ENCODE measurements around the gene TNKS1BP1. TPM values are rescaled to one million over a fixed set of nuclear protein-coding genes. Genes with fewer than 3 reads are reported as not detected.

Gene TNKS1BP1
- total and polyA plus RNA-seq, 9 of the 15 experiments (the other 6 are each of a cell fraction or from before 2014, with no cell fraction given) = 1.1 to 47.2 (median 10.9) TPM

- no TSS peak for BruUV-seq (replicated peaks)
- intact Hi-C loops (cut with micrococcal nuclease) (loop anchor here (1.0 to 5.0 kb wide), 2 partner anchors 29 to 49 kb away; no protein-coding TSS in a partner anchor), in situ Hi-C loops (cut with MboI) (no loop called here)
- TF ChIP-seq PPARD (CRISPR knock-in tag; IDR thresholded peaks at IDR 0.05) (no peak), CHD2 (IDR thresholded peaks at IDR 0.05; ENCODE audit: low read depth, low read length) (peak; percentile 89), HCFC1 (IDR thresholded peaks at IDR 0.05; ENCODE audit: low read depth, low read length) (no peak), L3MBTL2 (IDR thresholded peaks at IDR 0.05) (peak; percentile 12; the same call in 1 of the 2 replicates), POLR2AphosphoS5 (IDR thresholded peaks at IDR 0.05; ENCODE audit: control insufficient read depth, insufficient read depth, low read depth, low read length) (no peak), ZNF57 (CRISPR knock-in tag; IDR thresholded peaks at IDR 0.05) (no peak), SUPT5H (IDR thresholded peaks at IDR 0.05) (no peak), SOX6 (IDR thresholded peaks at IDR 0.05) (no peak)
- TF ChIP-seq, protein P1, sequence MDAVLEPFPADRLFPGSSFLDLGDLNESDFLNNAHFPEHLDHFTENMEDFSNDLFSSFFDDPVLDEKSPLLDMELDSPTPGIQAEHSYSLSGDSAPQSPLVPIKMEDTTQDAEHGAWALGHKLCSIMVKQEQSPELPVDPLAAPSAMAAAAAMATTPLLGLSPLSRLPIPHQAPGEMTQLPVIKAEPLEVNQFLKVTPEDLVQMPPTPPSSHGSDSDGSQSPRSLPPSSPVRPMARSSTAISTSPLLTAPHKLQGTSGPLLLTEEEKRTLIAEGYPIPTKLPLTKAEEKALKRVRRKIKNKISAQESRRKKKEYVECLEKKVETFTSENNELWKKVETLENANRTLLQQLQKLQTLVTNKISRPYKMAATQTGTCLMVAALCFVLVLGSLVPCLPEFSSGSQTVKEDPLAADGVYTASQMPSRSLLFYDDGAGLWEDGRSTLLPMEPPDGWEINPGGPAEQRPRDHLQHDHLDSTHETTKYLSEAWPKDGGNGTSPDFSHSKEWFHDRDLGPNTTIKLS (IDR thresholded peaks at IDR 0.05; ENCODE audit: borderline replicate concordance, low read depth) = peak; percentile 31; the same call in 1 of the 2 replicates
- peak overlapping the region; percentile 48 for H2AFZ ChIP-seq (ENCODE audit: low read depth, low read length)
- H3K4me1 ChIP-seq (replicated peaks in 1 of 2; ENCODE audit: control insufficient read depth in 2 of 2, insufficient read depth in 2 of 2, low read length in 2 of 2) = peaks cover 0 to 14% of the 10 kb centered on the region in 2 experiments; a peak in 4 of 5 replicates
- no peaks in the 10 kb centered on the region for H3K9me1 ChIP-seq (ENCODE audit: control insufficient read depth, insufficient read depth, low read length)
- H3K4me2 ChIP-seq (ENCODE audit: insufficient read depth, low read length) = peak overlapping the region; percentile 34; the same call in 1 of the 2 replicates
- H3K9me3 ChIP-seq (replicated peaks; ENCODE audit: control insufficient read depth, insufficient read depth, low read depth, low read length) = no peaks in the 10 kb centered on the region
- no peak overlapping the region for H3K27ac ChIP-seq (ENCODE audit: extremely low read depth, low read depth, low read length)
- FAIRE-seq = no peak
- POLR2A ChIA-PET = interaction anchor here (1.0 kb wide), 1 partner anchor 29 kb away, joined by 3 read pairs; no protein-coding TSS in a partner anchor
- DNase-seq (ENCODE audit: extremely low read depth in 1 of 4, low spot score in 3 of 4) = peak in 1 of 4 experiments; percentile 47
- no peak overlapping the region for H3K9ac ChIP-seq (ENCODE audit: insufficient read depth in 1 of 2, low read depth in 2 of 2, low read length in 2 of 2)
- CTCF ChIA-PET (ENCODE audit: low intra/inter-chr PET ratio) = interaction anchor here (0.6 kb wide), 1 partner anchor 44 kb away, joined by 3 read pairs; no protein-coding TSS in a partner anchor
- ATAC-seq = peak; percentile 86
- H4K20me1 ChIP-seq (replicated peaks; ENCODE audit: control insufficient read depth, insufficient read depth, low read length) = no peaks in the 10 kb centered on the region
- H3K36me3 ChIP-seq (ENCODE audit: control insufficient read depth, insufficient read depth, low read length) = no peaks in the 10 kb centered on the region
- WGBS (ENCODE audit: insufficient coverage, low coverage, missing lambda C conversion rate) = 5% methylated on average over 7 of the region's 7 CpGs
- H3K27me3 ChIP-seq (ENCODE audit: control insufficient read depth in 2 of 2, insufficient read depth in 2 of 2, low read length in 2 of 2) = no peaks in the 10 kb centered on the region
- H3K4me3 ChIP-seq = no peak overlapping the region
- H3K79me2 ChIP-seq (ENCODE audit: control insufficient read depth, insufficient read depth, low read length) = no peaks in the 10 kb centered on the region
Measured at GRCh38 chr11:57278721-57279095, 46.0 kb downstream of the TNKS1BP1 start.

All from K562 (cell line).